ENCODE data around the gene CRB2. TPM values are rescaled to one million over a fixed set of nuclear protein-coding genes. Genes with fewer than 3 reads are reported as not detected.

CRB2 gene
- total RNA-seq, 1 donor from 2014 or later, result not detected

DNA sequence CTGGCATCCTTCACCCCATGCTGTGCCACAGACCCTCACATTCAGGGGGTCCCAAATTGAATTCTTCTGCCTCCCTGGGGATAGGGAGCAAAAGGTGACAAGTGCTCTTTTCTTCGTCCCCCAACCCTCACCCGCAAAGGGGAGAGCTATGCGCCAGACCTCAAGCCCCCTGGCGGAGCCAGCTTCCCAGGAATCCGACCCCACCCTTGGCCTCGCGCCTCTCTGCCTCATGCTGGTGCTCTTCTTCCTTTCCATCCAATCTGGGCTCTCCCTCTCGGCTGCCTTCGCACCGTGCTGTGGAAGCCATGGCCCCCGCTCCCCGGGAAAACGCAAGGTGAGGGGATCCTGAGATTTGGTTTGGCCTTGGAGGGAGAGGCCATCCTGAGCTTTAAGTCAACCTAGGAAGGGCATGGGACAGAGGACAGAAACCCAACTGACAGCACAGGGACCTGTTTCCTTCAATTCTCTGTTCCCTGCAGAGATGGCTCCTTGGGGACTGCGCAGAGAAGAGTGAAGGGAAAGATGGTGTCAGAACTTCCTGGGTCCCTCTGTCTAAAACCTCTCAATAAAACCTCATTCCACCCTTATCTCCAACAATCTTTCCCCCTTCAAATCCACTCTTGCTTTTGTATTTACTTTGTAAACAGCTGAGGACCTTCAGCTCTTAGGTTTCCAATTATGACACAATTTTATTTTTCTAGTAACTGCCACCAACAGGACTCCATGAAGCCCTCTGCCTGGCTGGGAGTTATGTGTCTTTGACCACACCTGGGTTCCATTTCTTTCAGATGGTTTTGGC is 36.3 kb upstream of the CRB2 start:
- DNase-seq (ENCODE audit: low read depth) (no peak), FAIRE-seq (no peak)
- TF ChIP-seq, protein P1, sequence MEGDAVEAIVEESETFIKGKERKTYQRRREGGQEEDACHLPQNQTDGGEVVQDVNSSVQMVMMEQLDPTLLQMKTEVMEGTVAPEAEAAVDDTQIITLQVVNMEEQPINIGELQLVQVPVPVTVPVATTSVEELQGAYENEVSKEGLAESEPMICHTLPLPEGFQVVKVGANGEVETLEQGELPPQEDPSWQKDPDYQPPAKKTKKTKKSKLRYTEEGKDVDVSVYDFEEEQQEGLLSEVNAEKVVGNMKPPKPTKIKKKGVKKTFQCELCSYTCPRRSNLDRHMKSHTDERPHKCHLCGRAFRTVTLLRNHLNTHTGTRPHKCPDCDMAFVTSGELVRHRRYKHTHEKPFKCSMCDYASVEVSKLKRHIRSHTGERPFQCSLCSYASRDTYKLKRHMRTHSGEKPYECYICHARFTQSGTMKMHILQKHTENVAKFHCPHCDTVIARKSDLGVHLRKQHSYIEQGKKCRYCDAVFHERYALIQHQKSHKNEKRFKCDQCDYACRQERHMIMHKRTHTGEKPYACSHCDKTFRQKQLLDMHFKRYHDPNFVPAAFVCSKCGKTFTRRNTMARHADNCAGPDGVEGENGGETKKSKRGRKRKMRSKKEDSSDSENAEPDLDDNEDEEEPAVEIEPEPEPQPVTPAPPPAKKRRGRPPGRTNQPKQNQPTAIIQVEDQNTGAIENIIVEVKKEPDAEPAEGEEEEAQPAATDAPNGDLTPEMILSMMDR (IDR thresholded peaks at IDR 0.05; ENCODE audit: insufficient read depth, low read length, severe bottlenecking), result no peak
- Histone ChIP-seq H3K4me3 (ENCODE audit: low read depth, low read length) (no peak overlapping the region), H3K36me3 (ENCODE audit: control insufficient read depth, insufficient read depth, low read length) (no peaks in the 10 kb centered on the region), H3K27me3 (ENCODE audit: control insufficient read depth, insufficient read depth, low read length) (peaks cover 2% of the 10 kb centered on the region)

GRCh38 chr9:123320814-123321213 is 35.2 kb upstream of the CRB2 start:
- FAIRE-seq (no peak), DNase-seq (ENCODE audit: low read depth) (no peak)
- TF ChIP-seq, protein P1 (IDR thresholded peaks at IDR 0.05; ENCODE audit: insufficient read depth, low read length, severe bottlenecking), result no peak
- Histone ChIP-seq H3K27me3 (ENCODE audit: control insufficient read depth, insufficient read depth, low read length) (peaks cover 2% of the 10 kb centered on the region), H3K36me3 (ENCODE audit: control insufficient read depth, insufficient read depth, low read length) (no peaks in the 10 kb centered on the region), H3K4me3 (ENCODE audit: low read depth, low read length) (no peak overlapping the region)

DNA sequence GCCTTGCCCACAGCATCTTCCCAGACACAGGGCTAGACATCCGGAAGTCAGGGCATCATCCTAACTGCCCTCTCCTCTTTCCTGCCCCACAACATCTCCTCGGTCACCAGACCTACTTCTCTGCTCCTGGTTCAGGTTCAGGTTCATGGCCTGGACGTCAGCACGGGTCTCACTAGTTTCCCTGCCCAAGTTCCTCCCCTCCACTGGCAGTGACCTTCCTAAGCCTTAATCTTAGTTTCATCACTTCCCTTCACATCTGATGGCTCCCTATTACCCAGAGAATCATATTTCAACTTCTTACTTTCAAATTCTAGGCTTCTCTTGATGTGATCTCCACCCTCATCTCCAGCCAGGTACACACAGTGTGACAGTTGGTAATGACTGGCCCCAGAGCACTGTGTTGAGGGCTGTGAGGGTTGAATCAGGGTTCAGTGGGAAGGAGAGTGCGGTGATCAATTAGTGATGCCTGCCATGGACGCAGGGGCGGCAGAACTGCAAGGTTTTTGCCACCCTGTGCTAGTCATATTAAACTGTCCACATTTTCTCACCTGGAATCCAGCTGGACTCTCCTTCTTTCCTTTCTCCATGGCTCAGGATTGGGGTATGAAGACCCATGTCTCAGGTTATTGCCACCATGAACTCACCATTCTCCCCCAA is 34.3 kb upstream of the CRB2 start:
- DNase-seq (ENCODE audit: low read depth) (no peak), FAIRE-seq (no peak)
- Histone ChIP-seq H3K27me3 (ENCODE audit: control insufficient read depth, insufficient read depth, low read length) (peaks cover 2% of the 10 kb centered on the region), H3K36me3 (ENCODE audit: control insufficient read depth, insufficient read depth, low read length) (no peaks in the 10 kb centered on the region), H3K4me3 (ENCODE audit: low read depth, low read length) (no peak overlapping the region)
- TF ChIP-seq, protein P1 (IDR thresholded peaks at IDR 0.05; ENCODE audit: insufficient read depth, low read length, severe bottlenecking), result no peak

DNA sequence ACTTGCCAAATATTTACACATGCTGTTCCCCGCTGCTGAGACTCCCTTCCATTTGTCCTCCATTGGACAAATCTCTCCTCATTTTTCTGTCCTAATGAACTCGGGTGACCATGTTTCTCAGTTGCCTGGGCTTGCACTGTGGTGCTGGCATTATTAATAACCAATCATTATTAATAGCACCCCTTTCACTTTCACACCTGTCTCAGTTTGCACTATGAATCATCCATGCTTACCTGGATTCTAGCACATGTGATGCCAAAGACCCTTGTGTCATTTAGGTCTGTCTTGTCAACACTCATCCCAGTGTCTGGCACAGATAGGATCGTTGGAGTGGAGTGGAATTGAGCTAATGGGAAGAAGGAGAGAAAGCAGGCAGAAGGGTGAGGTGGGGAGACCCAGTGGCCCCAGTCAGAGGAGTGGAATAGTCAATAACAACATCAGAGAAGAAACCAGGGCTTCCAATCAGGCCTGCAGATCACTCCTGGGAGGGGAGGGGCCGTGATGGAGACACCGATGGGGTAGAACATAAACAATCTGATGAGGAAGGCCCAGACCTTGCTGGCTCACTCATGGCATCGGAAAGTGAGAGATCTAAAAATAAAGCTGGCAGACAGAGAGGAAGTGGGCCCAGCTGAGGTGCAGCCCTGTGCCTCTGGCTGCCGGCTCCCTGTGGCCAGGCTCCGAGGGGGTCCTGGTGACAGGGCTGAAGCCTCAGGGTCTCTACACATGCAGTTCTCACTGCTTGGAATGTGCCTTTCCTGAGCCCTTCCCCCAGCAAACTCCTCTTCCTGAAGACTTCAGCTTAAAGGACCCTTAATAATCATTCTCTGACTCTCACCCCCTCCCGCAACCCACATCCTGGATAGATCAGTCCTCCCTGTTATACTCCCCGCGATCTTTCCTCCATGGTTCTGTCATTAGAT is 33.5 kb upstream of the CRB2 start:
- no peak for DNase-seq (ENCODE audit: low read depth)
- no peaks in the 10 kb centered on the region for H3K36me3 ChIP-seq (ENCODE audit: control insufficient read depth, insufficient read depth, low read length)
- peaks cover 2% of the 10 kb centered on the region for H3K27me3 ChIP-seq (ENCODE audit: control insufficient read depth, insufficient read depth, low read length)
- TF ChIP-seq, protein P1 (IDR thresholded peaks at IDR 0.05; ENCODE audit: insufficient read depth, low read length, severe bottlenecking), result no peak
- no peak overlapping the region for H3K4me3 ChIP-seq (ENCODE audit: low read depth, low read length)
- no peak for FAIRE-seq

DNA sequence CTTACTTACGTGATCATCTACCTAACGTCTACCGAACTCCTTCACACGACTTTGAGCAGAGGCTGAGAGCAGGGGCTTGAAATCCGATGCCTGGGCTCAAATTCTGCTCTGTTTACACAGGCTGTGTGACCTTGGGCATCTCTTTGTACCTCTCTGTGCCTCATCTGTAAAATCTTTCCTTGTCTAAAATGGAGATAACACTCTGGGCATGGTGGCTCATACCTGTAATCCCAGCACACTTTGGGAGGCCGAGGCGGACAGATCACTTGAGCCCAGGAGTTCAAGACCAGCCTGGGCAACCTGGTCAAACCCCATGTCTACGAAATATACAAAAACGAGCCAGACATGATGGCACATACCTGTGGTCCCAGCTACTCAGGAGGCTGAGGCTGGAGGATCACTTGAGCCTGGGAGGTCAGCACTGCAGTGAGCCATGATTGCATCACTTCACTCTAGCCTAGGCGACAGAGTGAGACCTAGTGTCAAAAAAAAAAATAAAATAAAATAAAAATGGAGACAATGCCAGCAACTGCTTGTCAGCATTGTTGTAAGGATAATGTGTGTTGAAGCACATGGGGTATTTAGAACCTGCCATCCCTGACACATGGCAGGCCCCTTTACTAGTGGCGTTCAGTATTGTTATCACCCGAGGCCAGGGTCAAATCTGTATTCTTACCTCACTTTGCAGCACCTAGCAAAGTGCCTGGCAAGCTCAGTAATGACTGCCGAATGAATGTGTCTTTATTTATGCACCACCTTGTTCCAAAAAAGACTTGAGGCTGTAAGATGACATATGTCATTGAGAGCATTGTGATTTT is 32.6 kb upstream of the CRB2 start:
- no peak overlapping the region for H3K4me3 ChIP-seq (ENCODE audit: low read depth, low read length)
- H3K36me3 ChIP-seq (ENCODE audit: control insufficient read depth, insufficient read depth, low read length), result no peaks in the 10 kb centered on the region
- peaks cover 2% of the 10 kb centered on the region for H3K27me3 ChIP-seq (ENCODE audit: control insufficient read depth, insufficient read depth, low read length)
- FAIRE-seq (no peak), DNase-seq (ENCODE audit: low read depth) (no peak)
- TF ChIP-seq, protein P1 (IDR thresholded peaks at IDR 0.05; ENCODE audit: insufficient read depth, low read length, severe bottlenecking), result no peak
